Astrocyte (in vitro differentiated cells and primary cell): ENCODE measurements around the gene PDPR. TPM values are rescaled to one million over a fixed set of nuclear protein-coding genes. Genes with fewer than 3 reads are reported as not detected.
"Not testable (repeated sequence)": the region's sequence is repeated elsewhere in the genome, so short reads cannot be mapped to it uniquely, and the experiment has no call there.

ENCODE experiments used
- DNase-seq: peaks from one replicate; pipeline ENCODE4 v3.0.0-alpha.2; 2010; ENCODE audit warnings: low read depth
- FAIRE-seq: peaks from 2 replicates; lab custom pipeline; 2011; peaks lifted over from hg19 to GRCh38; lab: Jason Lieb, UNC
- H2AFZ ChIP-seq: 2 replicates; pipeline ENCODE4 v1.6.0; 2012; ENCODE audit warnings: low read depth, low read length, inconsistent platforms
- H3K27ac ChIP-seq: 2 replicates; pipeline ENCODE4 v1.5.1; 2011; ENCODE audit warnings: low read depth, low read length, inconsistent platforms
- H3K27me3 ChIP-seq: 2 replicates; pipeline ENCODE4 v1.6.0; 2011; ENCODE audit warnings: low read length, inconsistent platforms; ENCODE audit not compliant: insufficient read depth
- H3K36me3 ChIP-seq: 2 replicates; pipeline ENCODE4 v1.5.1; 2011; ENCODE audit warnings: low read length, inconsistent platforms; ENCODE audit not compliant: insufficient read depth
- H3K4me1 ChIP-seq: 2 replicates; pipeline ENCODE4 v1.5.1; 2011; ENCODE audit warnings: low read length, inconsistent platforms; ENCODE audit not compliant: insufficient read depth
- H3K4me2 ChIP-seq: 2 replicates; pipeline ENCODE4 v1.6.0; 2012; ENCODE audit warnings: low read length, inconsistent platforms
- H3K4me3 ChIP-seq: 2 replicates; pipeline ENCODE4 v1.5.1; 2011; ENCODE audit warnings: low read depth, mild to moderate bottlenecking, low read length, inconsistent platforms; ENCODE audit not compliant: insufficient read depth
- H3K79me2 ChIP-seq: 2 replicates; pipeline ENCODE4 v1.6.0; 2012; ENCODE audit warnings: mild to moderate bottlenecking, low read length, inconsistent platforms; ENCODE audit not compliant: insufficient read depth
- H3K9ac ChIP-seq: 2 replicates; pipeline ENCODE4 v1.6.0; 2012; ENCODE audit warnings: mild to moderate bottlenecking, low read length, inconsistent platforms
- H3K9me3 ChIP-seq: 2 replicates; pipeline ENCODE4 v1.5.1; 2012; ENCODE audit warnings: low read depth, mild to moderate bottlenecking, low read length, inconsistent platforms; ENCODE audit not compliant: insufficient read depth
- H4K20me1 ChIP-seq: 2 replicates; pipeline ENCODE4 v1.6.0; 2012; ENCODE audit warnings: low read length, inconsistent platforms; ENCODE audit not compliant: insufficient read depth
- H3K27ac Mint-ChIP-seq: one replicate; pipeline ENCODE4 v1.8.0; 2021; ENCODE audit warnings: mild to moderate bottlenecking, mixed read lengths; ENCODE audit not compliant: unreplicated experiment
- H3K27me3 Mint-ChIP-seq: one replicate; pipeline ENCODE4 v1.8.0; 2021; ENCODE audit warnings: low read depth, mixed read lengths; ENCODE audit not compliant: unreplicated experiment
- H3K36me3 Mint-ChIP-seq: one replicate; pipeline ENCODE4 v1.8.0; 2021; ENCODE audit warnings: low read depth, mixed read lengths; ENCODE audit not compliant: unreplicated experiment
- H3K4me1 Mint-ChIP-seq: one replicate; pipeline ENCODE4 v1.8.0; 2021; ENCODE audit warnings: low read depth, mixed read lengths; ENCODE audit not compliant: unreplicated experiment
- H3K4me3 Mint-ChIP-seq: one replicate; pipeline ENCODE4 v1.8.0; 2021; ENCODE audit warnings: mild to moderate bottlenecking, moderate library complexity, mixed read lengths; ENCODE audit not compliant: unreplicated experiment
- H3K9me3 Mint-ChIP-seq: one replicate; pipeline ENCODE4 v1.8.0; 2021; ENCODE audit warnings: mild to moderate bottlenecking, mixed read lengths; ENCODE audit not compliant: unreplicated experiment
- total RNA-seq: library from RNA; stranded (reverse); gene quantifications from 2 replicates; pipeline ENCODE4 v1.2.1, GENCODE V29; 2021

PDPR gene
- total RNA-seq, 1 donor from 2014 or later, result 22.0 TPM

DNA sequence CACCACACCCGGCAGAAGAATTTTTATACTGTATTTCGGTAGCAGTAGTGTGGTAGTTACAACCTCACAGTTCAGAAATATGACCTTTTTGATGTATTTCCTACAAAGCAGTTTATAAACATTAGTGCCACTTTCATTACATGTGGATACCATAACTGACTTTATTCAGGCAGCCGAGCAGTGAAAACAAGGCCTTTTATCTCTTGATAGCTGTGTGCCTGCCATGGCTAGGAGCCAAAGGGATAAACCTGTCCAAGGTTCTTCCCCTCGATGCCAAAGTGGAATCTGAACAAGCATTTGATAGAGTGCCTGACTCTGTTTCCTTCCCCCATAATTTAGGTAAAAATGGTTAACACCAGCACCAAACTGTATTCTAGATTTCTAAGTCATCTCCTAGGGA, 23.0 kb upstream of the PDPR start:
- not testable (repeated sequence) for H3K4me3 Mint-ChIP-seq, DNase-seq, H3K9me3 ChIP-seq, H2AFZ ChIP-seq, H3K36me3 ChIP-seq, H3K27me3 ChIP-seq, H3K4me1 ChIP-seq, H3K4me2 ChIP-seq, H3K9ac ChIP-seq, H3K27ac ChIP-seq, H3K9me3 Mint-ChIP-seq, H3K27ac Mint-ChIP-seq, H3K27me3 Mint-ChIP-seq, H3K79me2 ChIP-seq, H3K36me3 Mint-ChIP-seq, H3K4me1 Mint-ChIP-seq, H3K4me3 ChIP-seq, H4K20me1 ChIP-seq, FAIRE-seq

DNA sequence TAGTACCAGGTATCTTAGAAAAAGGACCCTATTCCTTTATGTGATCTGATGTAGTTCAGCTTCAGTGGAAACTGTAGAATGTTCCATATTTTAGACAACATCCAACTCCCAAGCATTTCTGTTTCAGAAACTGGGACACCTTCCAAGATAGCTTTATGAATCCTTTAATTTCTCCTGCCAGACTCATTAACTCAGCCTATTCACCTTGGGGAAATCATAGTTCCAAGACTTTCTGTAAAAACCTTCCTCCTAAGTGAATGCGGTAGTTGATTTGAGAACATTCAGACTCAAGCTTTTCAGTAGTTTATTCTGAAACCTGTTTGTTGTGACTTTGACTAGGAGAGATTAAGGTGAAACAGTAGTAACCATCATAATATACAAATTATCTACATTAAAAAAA, 20.0 kb upstream of the PDPR start:
- H3K4me3 Mint-ChIP-seq, H3K4me3 ChIP-seq, H3K9me3 ChIP-seq, H3K9ac ChIP-seq, H3K36me3 Mint-ChIP-seq, H3K36me3 ChIP-seq, FAIRE-seq, H3K27me3 Mint-ChIP-seq, H3K4me2 ChIP-seq, DNase-seq, H3K27ac Mint-ChIP-seq, H3K4me1 Mint-ChIP-seq, H2AFZ ChIP-seq, H4K20me1 ChIP-seq, H3K27me3 ChIP-seq, H3K4me1 ChIP-seq, H3K79me2 ChIP-seq, H3K27ac ChIP-seq, H3K9me3 Mint-ChIP-seq: not testable (repeated sequence)

DNA sequence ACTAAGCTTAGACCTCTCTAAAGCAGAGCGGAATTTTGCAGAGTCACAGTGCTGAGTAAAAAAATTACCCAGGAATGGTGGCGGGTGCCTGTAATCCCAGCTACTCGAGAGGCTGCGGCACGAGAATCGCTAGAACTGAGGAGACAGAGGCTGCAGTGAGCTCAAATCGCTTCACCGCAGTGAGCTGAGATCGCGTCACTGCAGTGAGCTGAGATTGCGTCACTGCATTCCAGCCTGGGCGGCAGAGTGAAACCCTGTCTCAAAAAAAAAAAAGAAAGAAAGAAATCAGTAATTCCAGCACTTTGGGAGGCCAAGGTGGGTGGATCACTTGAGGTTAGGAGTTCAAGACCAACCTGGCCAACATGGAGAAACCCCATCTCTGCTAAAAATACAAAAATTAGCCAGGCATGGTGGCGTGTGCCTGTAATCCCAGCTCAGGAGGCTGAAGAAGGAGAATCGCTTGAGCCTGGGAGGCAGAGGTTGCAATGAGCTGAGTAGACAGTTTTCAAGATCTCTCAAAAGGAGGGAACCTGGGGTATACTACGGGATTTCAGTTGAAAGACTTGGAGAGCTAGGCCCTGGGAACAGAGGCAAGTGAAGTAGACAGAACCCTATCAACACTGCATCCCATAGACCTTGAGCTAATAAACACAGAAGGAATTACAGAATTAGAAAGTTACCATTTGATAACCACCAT, 4.4 kb upstream of the PDPR start:
- not testable (repeated sequence) for H3K9ac ChIP-seq, H3K4me1 Mint-ChIP-seq, H3K27me3 Mint-ChIP-seq, H3K9me3 ChIP-seq, H3K4me3 Mint-ChIP-seq, DNase-seq, H3K79me2 ChIP-seq, H3K4me1 ChIP-seq, H3K27ac ChIP-seq, H2AFZ ChIP-seq, H3K4me3 ChIP-seq, H3K27ac Mint-ChIP-seq, H3K9me3 Mint-ChIP-seq, H3K4me2 ChIP-seq, H4K20me1 ChIP-seq, H3K27me3 ChIP-seq, FAIRE-seq, H3K36me3 Mint-ChIP-seq, H3K36me3 ChIP-seq

DNA sequence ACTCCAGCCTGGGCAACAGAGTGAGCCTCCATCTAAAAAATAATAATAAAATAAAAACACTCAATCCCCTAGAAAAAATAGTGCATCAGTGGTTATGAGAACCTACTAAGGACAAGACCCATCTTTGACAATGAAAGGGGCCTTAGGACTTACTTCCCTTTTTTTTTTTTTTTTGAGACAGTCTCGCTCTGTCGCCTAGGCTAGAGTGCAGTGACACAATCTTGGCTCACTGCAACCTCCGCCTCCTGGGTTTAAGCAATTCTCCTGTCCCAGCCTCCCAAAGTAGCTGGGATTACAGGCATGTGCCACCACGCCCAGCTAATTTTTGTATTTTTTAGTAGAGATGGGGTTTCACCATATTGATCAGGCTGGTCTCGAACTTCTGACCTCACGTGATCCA, 2.0 kb upstream of the PDPR start:
- H3K4me3 ChIP-seq, H3K79me2 ChIP-seq, H3K27ac ChIP-seq, H3K36me3 Mint-ChIP-seq, H3K27ac Mint-ChIP-seq, H3K4me1 Mint-ChIP-seq, H4K20me1 ChIP-seq, H3K27me3 ChIP-seq, H3K9ac ChIP-seq, H3K9me3 ChIP-seq, H3K4me1 ChIP-seq, DNase-seq, H3K4me2 ChIP-seq, H3K4me3 Mint-ChIP-seq, FAIRE-seq, H2AFZ ChIP-seq, H3K36me3 ChIP-seq, H3K27me3 Mint-ChIP-seq, H3K9me3 Mint-ChIP-seq: not testable (repeated sequence)

DNA sequence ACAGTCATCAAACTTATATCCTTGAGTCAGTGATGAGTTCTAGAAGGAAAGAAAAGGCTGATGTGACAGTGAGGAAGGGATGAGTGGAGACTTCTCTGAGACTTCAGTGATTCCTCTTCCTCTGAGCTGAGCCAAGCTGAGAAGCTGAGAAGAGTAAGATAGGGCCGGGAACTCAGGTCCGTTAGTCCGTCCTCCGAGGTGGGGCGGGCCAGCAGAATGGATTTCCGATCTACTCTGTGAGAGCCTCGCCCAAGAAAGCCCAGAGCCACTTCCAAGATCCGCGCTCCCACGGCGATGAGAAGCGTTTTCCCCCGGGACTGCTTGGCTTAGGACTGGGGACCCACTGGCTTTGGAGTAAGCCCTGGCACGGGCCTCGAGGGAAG, 542 bp upstream of the PDPR start:
- not testable (repeated sequence) for H3K9me3 Mint-ChIP-seq, H3K36me3 ChIP-seq, H3K27me3 Mint-ChIP-seq, DNase-seq, H4K20me1 ChIP-seq, H3K4me1 Mint-ChIP-seq, FAIRE-seq, H3K4me1 ChIP-seq, H3K27me3 ChIP-seq, H3K9me3 ChIP-seq, H3K36me3 Mint-ChIP-seq
- Histone ChIP-seq H3K4me2 (peak overlapping the region; percentile 73), H3K4me3 (peak overlapping the region; percentile 65), H3K79me2 (peaks cover 17% of the 10 kb centered on the region), H3K9ac (peak overlapping the region; percentile 83), H3K27ac (peak overlapping the region; percentile 58), H2AFZ (peak overlapping the region; percentile 66)
- peak overlapping the region; percentile 87 for H3K4me3 Mint-ChIP-seq
- peak overlapping the region; percentile 66 for H3K27ac Mint-ChIP-seq

DNA sequence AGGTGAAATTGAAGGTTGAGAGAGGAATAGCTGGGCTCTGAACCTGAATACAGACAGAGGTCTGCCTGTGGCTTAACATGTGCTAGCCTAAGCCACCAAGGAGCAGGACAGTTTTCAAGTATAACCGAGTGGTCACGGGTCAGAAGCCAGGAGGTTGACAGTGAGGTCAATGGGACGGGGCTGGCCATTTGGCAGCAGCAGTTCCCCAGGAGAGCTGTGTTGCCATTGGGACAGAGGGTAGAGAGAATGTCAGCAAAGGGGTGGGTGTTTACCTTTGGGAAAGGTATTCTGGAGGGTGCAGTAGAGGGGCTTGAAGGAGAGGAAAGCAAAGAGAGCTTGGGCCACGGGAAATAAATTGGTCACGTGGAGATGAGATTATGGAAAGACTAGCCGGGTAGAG, 4.2 kb downstream of the PDPR start:
- H3K36me3 Mint-ChIP-seq, result peaks cover 14% of the 10 kb centered on the region
- H3K27ac Mint-ChIP-seq, FAIRE-seq: not testable (repeated sequence)

More for the DNA sequence above, 4.2 kb downstream of the PDPR start:
- not testable (repeated sequence) for H3K27ac ChIP-seq, H3K4me2 ChIP-seq, DNase-seq, H3K4me3 ChIP-seq, H3K9me3 Mint-ChIP-seq, H3K9me3 ChIP-seq, H2AFZ ChIP-seq, H3K4me1 Mint-ChIP-seq, H3K27me3 ChIP-seq, H3K36me3 ChIP-seq, H3K4me3 Mint-ChIP-seq, H3K4me1 ChIP-seq, H3K9ac ChIP-seq, H3K27me3 Mint-ChIP-seq
- Histone ChIP-seq H3K79me2 (peaks cover 18% of the 10 kb centered on the region), H4K20me1 (peaks cover 15% of the 10 kb centered on the region)
